Pancreas (tissue), 10 donors: ENCODE data around the gene ASPHD1. TPM values are rescaled to one million over a fixed set of nuclear protein-coding genes. Genes with fewer than 3 reads are reported as not detected.

Experiments
- ATAC-seq, 4 donors: fragments of 200-7000 bp; cut with Tn5 transposase; one replicate each; pipeline versions ENCODE4 v1.8.0 to v1.9.1; 2020; ENCODE audit warnings: mild to moderate bottlenecking in 4 of 4, moderate library complexity in 4 of 4
- DNase-seq, 6 donors: peaks; one replicate each; pipeline ENCODE4 v3.0.0-alpha.2; 2020
- FAIRE-seq: peaks from 2 replicates; lab custom pipeline; 2012; peaks lifted over from hg19 to GRCh38; lab: Jason Lieb, UNC
- H3K27ac ChIP-seq, 4 donors: fragments of 200-600 bp; sonication (generic); 1 replicate in 3 of 4; 2 replicates in 1 of 4; pipeline versions ENCODE4 v1.5.0 to v1.8.0; 2020
- H3K27me3 ChIP-seq, 4 donors: fragments of 200-600 bp; one replicate each; pipeline ENCODE4 v1.8.0; 2021
- H3K36me3 ChIP-seq, 3 donors: fragments of 200-600 bp; sonication (generic) in 1 of 3; one replicate each; pipeline versions ENCODE4 v1.5.0 to v1.8.0; 2020 to 2021
- H3K4me1 ChIP-seq, 3 donors: fragments of 200-600 bp; one replicate each; pipeline ENCODE4 v1.8.0; 2021
- H3K4me3 ChIP-seq, 4 donors: fragments of 200-600 bp; sonication (generic) in 2 of 4; one replicate each; pipeline versions ENCODE4 v1.5.0 to v1.8.0; 2020 to 2021
- H3K9me3 ChIP-seq, 4 donors: fragments of 200-600 bp; one replicate each; pipeline ENCODE4 v1.8.0; 2021
- CTCF ChIP-seq, 4 donors: fragments of 200-600 bp; sonication (generic) in 3 of 4; IDR thresholded peaks; one replicate each; pipeline versions ENCODE4 v1.5.0 to v1.8.0; 2021; ENCODE audit warnings: antibody characterized with exemption in 4 of 4
- WGBS, 2 donors: extraction: QIAGEN DNeasy Blood & Tissue Kit; methylation state at CpG; one replicate each; pipeline ENCODE4 v1.1.7; 2013; 5-methylcytosine and 5-hydroxymethylcytosine counted together
- intact Hi-C, 3 donors: fragments of 100-400 bp; cut with DNase I; formaldehyde crosslinking; loops; one replicate each; pipeline versions ENCODE4 v1.11.1 to v1.14.2; 2022
- polyA plus RNA-seq, 2 donors: library from polyadenylated mRNA; stranded (reverse); fragments of 200-250 nt; gene quantifications; one replicate each; pipeline ENCODE4 v1.2.3, GENCODE V29; 2013
- total RNA-seq, 6 donors: library from RNA; stranded (reverse); fragmentation: NEBNext Ultra II Directional in 4 of 6; extraction: Animal tissue kit (Norgen Biotek cat#: 25700) in 4 of 6; gene quantifications; one replicate each; pipeline versions ENCODE4 v1.2.1 to v1.2.4, GENCODE V29; 2021 to 2023
- donor health status: healthy with polysubstance abuse.
- donor health status: DM: no; HTN: no; CAD: no; lungs with moderate emphysema.
- donor health status: DM: no; HTN: no; CAD: no.
- donor health status: control.
- donor health status: control.
- donor health status: Bipolar disorder and iron deficiency.
- donor health status: DM: yes; HTN: yes; CAD: no.
- donor health status: DM: no; HTN: no; CAD: no.
- donor health status: DM: no; HTN: no; CAD: no.
- donor health status: DM: yes; HTN: yes; CAD: no.

ASPHD1 gene
- total and polyA plus RNA-seq, 8 donors: 3.8 to 21.2 (median 7.8) TPM

- intact Hi-C loops: no loop called here
- FAIRE-seq: no peak
- H3K27ac ChIP-seq: no peak overlapping the region
- peaks cover 0 to 5% (median 2%) of the 10 kb centered on the region in 3 donors for H3K4me1 ChIP-seq
- H3K4me3 ChIP-seq: no peak overlapping the region
- TF ChIP-seq CTCF (IDR thresholded peaks at IDR 0.05): no peak
- no peaks in the 10 kb centered on the region for H3K27me3 ChIP-seq
- WGBS, 2 donors: 80 to 82% methylated on average over 4 of the region's 4 CpGs
- no peak for DNase-seq
- ATAC-seq: no peak
- no peaks in the 10 kb centered on the region for H3K9me3 ChIP-seq
- H3K36me3 ChIP-seq: no peaks in the 10 kb centered on the region
Observed at GRCh38 chr16:29903590-29903989, 3.3 kb downstream of the ASPHD1 start.

DNA sequence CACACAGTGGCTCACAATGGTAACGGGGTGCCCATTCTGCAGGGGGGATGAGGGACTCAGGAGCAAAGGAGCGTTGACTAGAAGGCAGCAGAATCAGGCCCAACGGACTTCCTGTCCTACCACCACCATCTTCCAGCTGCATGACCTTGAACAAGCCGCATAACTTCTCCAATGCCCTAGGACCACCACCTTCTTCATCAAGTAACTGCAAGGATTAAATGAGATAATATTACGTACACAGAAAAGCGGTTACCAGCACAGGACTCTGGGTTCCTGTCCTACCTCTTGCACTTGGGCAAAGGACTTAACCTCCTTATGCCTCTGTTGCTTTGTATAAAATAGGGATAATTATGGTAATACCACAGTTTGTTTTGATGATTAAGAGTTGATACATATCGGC, 4.7 kb downstream of the ASPHD1 start:
- ATAC-seq: no peak
- WGBS, 2 donors: 89 to 92% methylated on average over 7 of the region's 7 CpGs
- no peaks in the 10 kb centered on the region for H3K36me3 ChIP-seq
- intact Hi-C loops: no loop called here
- H3K9me3 ChIP-seq: no peaks in the 10 kb centered on the region
- no peak overlapping the region for H3K27ac ChIP-seq
- no peaks in the 10 kb centered on the region for H3K27me3 ChIP-seq
- DNase-seq: no peak
- TF ChIP-seq CTCF (IDR thresholded peaks at IDR 0.05): no peak
- H3K4me3 ChIP-seq: no peak overlapping the region
- peaks cover 0 to 5% (median 0%) of the 10 kb centered on the region in 3 donors for H3K4me1 ChIP-seq
- FAIRE-seq: no peak

GRCh38 chr16:29905668-29906067, 5.4 kb downstream of the ASPHD1 start:
- no peak for TF ChIP-seq CTCF (IDR thresholded peaks at IDR 0.05)
- Histone ChIP-seq H3K36me3 (no peaks in the 10 kb centered on the region), H3K4me1 (peaks cover 0 to 5% (median 0%) of the 10 kb centered on the region in 3 donors), H3K9me3 (no peaks in the 10 kb centered on the region), H3K4me3 (no peak overlapping the region), H3K27me3 (no peaks in the 10 kb centered on the region), H3K27ac (no peak overlapping the region)
- 73 to 84% methylated on average over 13 of the region's 13 CpGs for whole genome bisulfite sequencing, 2 donors
- no peak for ATAC-seq
- intact Hi-C loops: no loop called here
- no peak for FAIRE-seq
- DNase-seq: peak in 1 of 6 donors; percentile 61

DNA sequence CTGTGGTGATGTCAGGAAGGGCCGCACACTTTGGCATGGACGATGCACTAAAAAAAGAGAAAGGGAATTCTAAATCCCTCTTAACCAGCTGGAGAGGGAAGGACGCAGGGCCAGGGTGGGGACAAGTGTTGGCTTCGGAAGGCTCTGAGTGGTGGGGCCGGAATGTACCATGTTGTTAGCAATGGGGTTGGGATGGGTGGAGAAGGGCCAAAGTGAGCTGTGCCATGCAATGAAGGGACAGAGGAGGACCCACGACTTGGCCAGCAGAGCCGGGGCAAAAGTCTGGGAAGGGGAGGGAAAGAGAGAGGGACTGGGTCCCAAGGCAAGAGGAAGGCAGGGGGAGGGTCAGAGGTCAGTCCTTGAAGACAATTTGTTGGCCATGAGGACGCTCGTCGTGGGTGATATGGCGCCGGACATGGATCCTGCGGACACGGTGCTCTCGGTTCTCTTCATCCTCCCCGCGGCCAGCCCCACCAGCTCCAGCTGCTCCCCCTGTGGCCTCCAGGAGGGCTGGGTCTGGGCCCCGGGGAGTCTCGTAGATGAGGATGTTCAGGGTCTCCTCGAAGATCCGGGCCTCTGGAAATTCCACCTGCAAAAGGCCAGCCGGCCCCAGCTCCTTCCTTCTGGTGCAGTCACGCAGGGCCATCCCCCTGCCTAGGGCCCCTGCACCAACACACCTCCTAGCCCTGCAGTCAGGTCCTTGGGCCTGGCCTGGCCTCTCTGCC, 6.4 kb downstream of the ASPHD1 start:
- Histone ChIP-seq H3K4me1 (no peaks in the 10 kb centered on the region), H3K36me3 (no peaks in the 10 kb centered on the region), H3K27ac (no peak overlapping the region), H3K27me3 (no peaks in the 10 kb centered on the region), H3K9me3 (no peaks in the 10 kb centered on the region), H3K4me3 (no peak overlapping the region)
- intact Hi-C loops: no loop called here
- DNase-seq (peak in 1 of 6 donors; percentile 56), ATAC-seq (no peak), FAIRE-seq (no peak)
- TF ChIP-seq CTCF (IDR thresholded peaks at IDR 0.05): no peak
- 84 to 85% methylated on average over 23 of the region's 23 CpGs for WGBS, 2 donors

- Histone ChIP-seq H3K36me3 (no peaks in the 10 kb centered on the region), H3K4me1 (no peaks in the 10 kb centered on the region), H3K4me3 (no peak overlapping the region), H3K9me3 (no peaks in the 10 kb centered on the region), H3K27me3 (no peaks in the 10 kb centered on the region), H3K27ac (no peak overlapping the region)
- no peak for ATAC-seq
- no peak for FAIRE-seq
- intact Hi-C loops: no loop called here
- WGBS, 2 donors: 77 to 78% methylated on average over 2 of the region's 2 CpGs
- DNase-seq: no peak
- TF ChIP-seq CTCF (IDR thresholded peaks at IDR 0.05): no peak
Observed at GRCh38 chr16:29907973-29908372, 7.7 kb downstream of the ASPHD1 start.
